Astrocyte (in vitro differentiated cells and primary cell): ENCODE data around the gene LRP1B. TPM values are rescaled to one million over a fixed set of nuclear protein-coding genes. Genes with fewer than 3 reads are reported as not detected.

Experiments used
- DNase-seq: peaks from one replicate; pipeline ENCODE4 v3.0.0-alpha.2; 2010; ENCODE audit warnings: low read depth
- FAIRE-seq: peaks from 2 replicates; lab custom pipeline; 2011; peaks lifted over from hg19 to GRCh38; lab: Jason Lieb, UNC
- H2AFZ ChIP-seq: 2 replicates; pipeline ENCODE4 v1.6.0; 2012; ENCODE audit warnings: low read depth, low read length, inconsistent platforms
- H3K27ac ChIP-seq: 2 replicates; pipeline ENCODE4 v1.5.1; 2011; ENCODE audit warnings: low read depth, low read length, inconsistent platforms
- H3K27me3 ChIP-seq: 2 replicates; pipeline ENCODE4 v1.6.0; 2011; ENCODE audit warnings: low read length, inconsistent platforms; ENCODE audit not compliant: insufficient read depth
- H3K36me3 ChIP-seq: 2 replicates; pipeline ENCODE4 v1.5.1; 2011; ENCODE audit warnings: low read length, inconsistent platforms; ENCODE audit not compliant: insufficient read depth
- H3K4me1 ChIP-seq: 2 replicates; pipeline ENCODE4 v1.5.1; 2011; ENCODE audit warnings: low read length, inconsistent platforms; ENCODE audit not compliant: insufficient read depth
- H3K4me2 ChIP-seq: 2 replicates; pipeline ENCODE4 v1.6.0; 2012; ENCODE audit warnings: low read length, inconsistent platforms
- H3K4me3 ChIP-seq: 2 replicates; pipeline ENCODE4 v1.5.1; 2011; ENCODE audit warnings: low read depth, mild to moderate bottlenecking, low read length, inconsistent platforms; ENCODE audit not compliant: insufficient read depth
- H3K79me2 ChIP-seq: 2 replicates; pipeline ENCODE4 v1.6.0; 2012; ENCODE audit warnings: mild to moderate bottlenecking, low read length, inconsistent platforms; ENCODE audit not compliant: insufficient read depth
- H3K9ac ChIP-seq: 2 replicates; pipeline ENCODE4 v1.6.0; 2012; ENCODE audit warnings: mild to moderate bottlenecking, low read length, inconsistent platforms
- H3K9me3 ChIP-seq: 2 replicates; pipeline ENCODE4 v1.5.1; 2012; ENCODE audit warnings: low read depth, mild to moderate bottlenecking, low read length, inconsistent platforms; ENCODE audit not compliant: insufficient read depth
- H4K20me1 ChIP-seq: 2 replicates; pipeline ENCODE4 v1.6.0; 2012; ENCODE audit warnings: low read length, inconsistent platforms; ENCODE audit not compliant: insufficient read depth
- H3K27ac Mint-ChIP-seq: one replicate; pipeline ENCODE4 v1.8.0; 2021; ENCODE audit warnings: mild to moderate bottlenecking, mixed read lengths; ENCODE audit not compliant: unreplicated experiment
- H3K27me3 Mint-ChIP-seq: one replicate; pipeline ENCODE4 v1.8.0; 2021; ENCODE audit warnings: low read depth, mixed read lengths; ENCODE audit not compliant: unreplicated experiment
- H3K36me3 Mint-ChIP-seq: one replicate; pipeline ENCODE4 v1.8.0; 2021; ENCODE audit warnings: low read depth, mixed read lengths; ENCODE audit not compliant: unreplicated experiment
- H3K4me1 Mint-ChIP-seq: one replicate; pipeline ENCODE4 v1.8.0; 2021; ENCODE audit warnings: low read depth, mixed read lengths; ENCODE audit not compliant: unreplicated experiment
- H3K4me3 Mint-ChIP-seq: one replicate; pipeline ENCODE4 v1.8.0; 2021; ENCODE audit warnings: mild to moderate bottlenecking, moderate library complexity, mixed read lengths; ENCODE audit not compliant: unreplicated experiment
- H3K9me3 Mint-ChIP-seq: one replicate; pipeline ENCODE4 v1.8.0; 2021; ENCODE audit warnings: mild to moderate bottlenecking, mixed read lengths; ENCODE audit not compliant: unreplicated experiment
- CTCF ChIP-seq: IDR thresholded peaks from 2 replicates; pipeline ENCODE4 v1.5.1; 2011; ENCODE audit warnings: low read depth, mild to moderate bottlenecking, inconsistent platforms, low read length, moderate library complexity; ENCODE audit not compliant: insufficient read depth
- EZH2 ChIP-seq: IDR thresholded peaks from 2 replicates; pipeline ENCODE4 v1.6.1; 2012; ENCODE audit warnings: mild to moderate bottlenecking, low read length, inconsistent platforms; ENCODE audit not compliant: insufficient read depth
- total RNA-seq: library from RNA; stranded (reverse); gene quantifications from 2 replicates; pipeline ENCODE4 v1.2.1, GENCODE V29; 2021

The LRP1B gene
- total RNA-seq, 1 donor from 2014 or later, result 1.5 TPM

GRCh38 chr2:140424471-140424870 lies 1706.3 kb downstream of the LRP1B start:
- no peak for DNase-seq
- Mint-ChIP-seq H3K27ac (no peak overlapping the region), H3K4me3 (no peak overlapping the region), H3K9me3 (peaks cover 3% of the 10 kb centered on the region), H3K36me3 (peaks cover 2% of the 10 kb centered on the region), H3K27me3 (no peaks in the 10 kb centered on the region), H3K4me1 (no peaks in the 10 kb centered on the region)
- H3K27ac ChIP-seq, result no peak overlapping the region
- H3K27me3 ChIP-seq, result no peaks in the 10 kb centered on the region
- no peaks in the 10 kb centered on the region for H3K9me3 ChIP-seq
- FAIRE-seq, result no peak
- no peaks in the 10 kb centered on the region for H3K4me1 ChIP-seq
- H4K20me1 ChIP-seq, result no peaks in the 10 kb centered on the region
- H3K79me2 ChIP-seq, result no peaks in the 10 kb centered on the region
- TF ChIP-seq EZH2, result no peak
- TF ChIP-seq CTCF, result no peak
- no peak overlapping the region for H3K9ac ChIP-seq
- H2AFZ ChIP-seq, result no peak overlapping the region
- H3K4me2 ChIP-seq, result no peak overlapping the region
- H3K4me3 ChIP-seq, result no peak overlapping the region
- H3K36me3 ChIP-seq, result no peaks in the 10 kb centered on the region

DNA sequence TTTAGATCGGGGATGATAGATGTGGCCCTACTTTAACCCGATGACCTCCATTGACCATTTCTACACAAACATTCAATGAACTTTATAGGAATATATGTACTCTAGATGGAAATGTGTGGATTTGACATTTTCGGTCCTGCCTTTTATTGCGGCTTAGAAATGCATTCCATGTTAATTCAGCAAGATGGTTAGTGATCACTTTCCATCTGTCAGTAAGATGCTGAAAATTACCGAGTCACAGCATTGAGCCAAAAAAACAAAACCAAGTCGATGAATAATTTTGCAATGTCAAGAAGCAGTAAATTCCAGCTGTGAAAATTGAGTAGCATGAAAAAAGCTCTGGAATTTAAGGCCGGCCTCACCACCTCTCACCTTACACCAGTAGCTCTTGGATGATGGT lies 1708.1 kb downstream of the LRP1B start:
- DNase-seq, result no peak
- Histone ChIP-seq H4K20me1 (no peaks in the 10 kb centered on the region), H3K4me1 (no peaks in the 10 kb centered on the region), H3K79me2 (no peaks in the 10 kb centered on the region), H3K27me3 (no peaks in the 10 kb centered on the region), H3K36me3 (no peaks in the 10 kb centered on the region), H2AFZ (no peak overlapping the region), H3K27ac (no peak overlapping the region), H3K9me3 (no peaks in the 10 kb centered on the region), H3K4me2 (no peak overlapping the region), H3K4me3 (no peak overlapping the region), H3K9ac (no peak overlapping the region)
- Mint-ChIP-seq H3K27me3 (no peaks in the 10 kb centered on the region), H3K27ac (no peak overlapping the region), H3K4me3 (no peak overlapping the region), H3K9me3 (peaks cover 3% of the 10 kb centered on the region), H3K4me1 (no peaks in the 10 kb centered on the region), H3K36me3 (peaks cover 2% of the 10 kb centered on the region)
- FAIRE-seq, result no peak
- no peak for TF ChIP-seq EZH2

GRCh38 chr2:140417504-140417903 lies 1713.3 kb downstream of the LRP1B start:
- H3K27me3 ChIP-seq, result no peaks in the 10 kb centered on the region
- no peaks in the 10 kb centered on the region for H3K27me3 Mint-ChIP-seq
- peaks cover 3% of the 10 kb centered on the region for H3K9me3 Mint-ChIP-seq
- H3K79me2 ChIP-seq, result no peaks in the 10 kb centered on the region
- no peaks in the 10 kb centered on the region for H3K36me3 Mint-ChIP-seq
- no peaks in the 10 kb centered on the region for H3K4me1 Mint-ChIP-seq
- H4K20me1 ChIP-seq, result no peaks in the 10 kb centered on the region
- H2AFZ ChIP-seq, result no peak overlapping the region
- H3K27ac ChIP-seq, result no peak overlapping the region
- no peaks in the 10 kb centered on the region for H3K4me1 ChIP-seq
- no peaks in the 10 kb centered on the region for H3K9me3 ChIP-seq
- H3K4me2 ChIP-seq, result no peak overlapping the region
- no peak for TF ChIP-seq CTCF
- no peak for TF ChIP-seq EZH2
- H3K9ac ChIP-seq, result no peak overlapping the region
- no peak overlapping the region for H3K27ac Mint-ChIP-seq
- no peak for FAIRE-seq
- DNase-seq, result no peak
- H3K4me3 Mint-ChIP-seq, result no peak overlapping the region
- no peak overlapping the region for H3K4me3 ChIP-seq
- no peaks in the 10 kb centered on the region for H3K36me3 ChIP-seq
